ENCODE measurements around the gene GPR153.

Gene GPR153

DNA sequence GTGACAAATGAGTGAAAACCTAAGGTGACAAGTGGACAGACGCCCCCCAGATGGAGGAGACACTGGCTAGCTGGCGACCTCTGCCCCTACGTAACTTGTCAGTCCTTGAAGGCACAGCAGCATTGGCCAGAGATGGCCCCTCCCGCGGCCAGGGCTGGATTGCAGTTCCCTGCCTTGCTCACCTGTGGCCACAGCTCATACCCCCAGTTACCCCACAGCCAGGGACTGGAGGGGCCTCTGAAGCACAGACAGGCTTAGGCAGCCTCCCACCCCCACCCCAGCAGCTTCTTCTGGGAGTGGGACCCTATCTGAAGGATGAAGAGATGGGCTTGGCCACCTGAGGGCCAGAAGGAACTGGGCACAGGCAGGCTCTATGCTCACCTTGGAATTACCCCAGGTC, 13.2 kb downstream of the GPR153 start:
- FAIRE-seq, result no peak

GRCh38 chr1:6246497-6247467, 14.1 kb downstream of the GPR153 start:
- FAIRE-seq, result no peak

DNA sequence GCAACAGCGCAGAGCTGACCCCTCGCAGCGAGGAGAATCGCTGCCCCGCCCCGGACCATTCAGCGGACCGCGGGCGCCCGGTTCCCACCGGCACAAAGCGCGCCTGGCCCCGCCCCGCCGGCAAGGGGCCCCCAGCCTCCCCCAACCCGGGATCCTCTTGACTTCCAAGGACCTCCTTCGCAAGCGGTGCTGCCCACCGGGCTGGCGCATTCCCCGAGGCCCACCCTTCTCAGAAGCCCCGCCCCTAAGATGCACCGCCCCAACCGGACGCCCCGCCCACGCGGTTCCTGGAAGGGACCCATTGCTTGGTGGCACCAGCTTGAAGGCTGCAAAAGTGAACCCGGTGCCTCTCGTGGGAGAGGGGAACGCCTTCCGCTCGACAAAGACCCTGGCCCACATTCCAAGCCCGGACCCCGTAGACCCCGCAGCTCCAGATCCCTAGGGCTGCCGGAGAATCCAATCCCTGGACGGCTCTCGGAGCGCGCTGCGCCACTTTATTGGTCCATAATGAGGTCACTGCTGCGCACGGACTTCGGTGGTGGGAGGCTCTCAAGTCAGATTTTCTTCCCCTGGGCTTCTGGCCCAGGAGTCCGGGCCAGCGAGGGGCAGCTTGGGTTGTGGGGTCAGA, 14.9 kb downstream of the GPR153 start:
- no peak for FAIRE-seq

GRCh38 chr1:6245086-6245868, 15.6 kb downstream of the GPR153 start:
- no peak for FAIRE-seq

DNA sequence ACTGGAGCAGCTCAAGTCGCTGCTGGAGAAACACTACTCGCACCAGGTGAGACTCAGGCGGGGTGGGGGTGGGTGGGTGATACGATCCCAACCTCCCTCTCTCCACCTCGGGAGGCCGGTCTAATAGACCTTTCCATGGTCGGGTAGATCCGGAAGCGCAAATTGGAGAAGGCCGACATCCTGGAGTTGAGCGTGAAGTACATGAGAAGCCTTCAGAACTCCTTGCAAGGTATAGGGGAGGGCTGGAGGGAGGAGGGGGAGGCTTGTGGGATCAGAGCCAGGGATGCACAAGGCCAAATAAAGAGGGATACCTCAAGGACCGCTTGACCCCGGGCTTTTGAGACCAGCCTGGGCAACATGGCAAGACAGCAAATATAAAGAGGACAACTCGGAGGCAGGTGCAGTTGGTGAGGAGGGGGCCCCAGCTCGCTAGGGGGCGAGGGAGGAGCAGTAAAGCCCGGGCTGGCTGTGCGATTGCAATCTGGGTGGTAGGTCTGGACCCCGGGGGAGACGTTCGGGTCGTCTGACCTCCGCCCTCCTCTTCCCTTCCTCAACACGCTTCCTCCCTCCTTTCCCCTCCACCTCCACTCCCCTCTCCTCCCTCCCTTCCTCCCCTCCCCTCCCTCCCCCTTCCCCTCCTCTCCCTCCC, 16.4 kb downstream of the GPR153 start:
- FAIRE-seq, result no peak

GRCh38 chr1:6243993-6244392, 16.9 kb downstream of the GPR153 start, which contains the start of gene HES3:
Gene HES3 (plus strand): TSS chr1:6244179. CDS start chr1:6244366, 187 bp downstream.
- no peak for FAIRE-seq

- FAIRE-seq, result no peak
Observed at GRCh38 chr1:6243053-6243834, 17.7 kb downstream of the GPR153 start.

GRCh38 chr1:6241887-6242740, 18.8 kb downstream of the GPR153 start:
- no peak for FAIRE-seq

DNA sequence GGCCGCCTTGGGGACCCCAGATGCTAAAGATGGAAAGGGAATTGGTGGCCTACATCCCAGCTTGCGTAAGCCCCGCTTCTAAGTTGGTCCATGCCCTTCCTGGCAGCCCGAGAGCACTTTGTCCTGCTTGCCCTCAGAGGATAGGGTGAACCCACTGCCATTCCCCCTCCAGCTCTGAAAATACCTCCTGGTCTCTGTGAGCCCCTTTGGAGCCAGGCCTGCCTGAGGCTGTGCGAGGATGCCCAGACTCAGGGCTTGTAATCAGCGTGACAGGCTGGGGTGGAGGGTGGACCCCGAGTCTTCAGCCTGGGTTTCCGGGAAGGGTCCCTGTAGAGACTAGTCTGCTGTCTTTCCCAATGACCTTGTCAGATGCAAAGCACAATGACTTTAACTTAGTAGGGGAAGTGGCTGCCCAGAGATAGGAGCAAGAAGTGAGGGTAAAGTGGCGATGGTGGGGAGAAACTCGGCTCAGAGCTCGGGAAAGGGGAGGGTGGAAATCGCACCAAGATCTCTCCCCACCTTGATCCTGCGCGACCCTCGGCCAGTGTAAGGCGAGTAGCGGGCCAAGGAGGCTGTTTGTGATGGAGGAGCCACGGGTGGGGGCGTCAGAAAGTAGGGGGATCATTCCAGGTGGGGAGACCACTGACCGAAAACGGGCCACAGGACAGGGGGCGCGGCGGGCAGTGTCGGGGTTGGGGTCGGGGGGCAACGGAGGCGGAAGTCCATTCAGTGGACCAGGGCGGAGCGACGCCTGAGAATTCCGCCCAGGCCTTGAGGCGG, 19.6 kb downstream of the GPR153 start:
- no peak for FAIRE-seq

GRCh38 chr1:6239950-6240768, 20.7 kb downstream of the GPR153 start:
- no peak for FAIRE-seq

DNA sequence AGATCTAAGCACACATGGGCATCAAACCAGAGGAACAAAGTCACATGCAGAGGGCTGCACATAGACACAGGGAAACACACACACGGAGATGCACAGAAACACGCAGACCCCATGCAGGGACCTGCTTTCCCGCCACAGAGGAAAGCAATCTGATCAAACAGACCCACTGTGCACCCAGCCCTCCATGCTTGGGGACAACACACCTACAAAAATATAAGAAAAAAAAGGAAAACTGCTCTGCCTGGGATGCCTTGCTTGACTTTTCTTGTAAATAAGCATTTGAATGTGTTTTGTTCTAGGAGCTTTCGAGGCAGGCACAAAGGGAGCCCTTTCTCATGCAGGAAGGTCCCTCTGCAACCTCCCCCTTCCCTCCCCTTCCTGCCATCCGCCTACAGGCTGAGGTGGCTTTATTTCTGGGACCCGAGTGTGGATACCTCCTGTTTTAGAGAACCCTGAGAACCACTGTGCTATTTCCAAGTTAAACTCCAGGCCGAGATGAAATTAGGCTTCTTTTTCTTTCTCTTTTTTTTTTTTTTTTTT, 21.6 kb downstream of the GPR153 start:
- FAIRE-seq, result no peak

DNA sequence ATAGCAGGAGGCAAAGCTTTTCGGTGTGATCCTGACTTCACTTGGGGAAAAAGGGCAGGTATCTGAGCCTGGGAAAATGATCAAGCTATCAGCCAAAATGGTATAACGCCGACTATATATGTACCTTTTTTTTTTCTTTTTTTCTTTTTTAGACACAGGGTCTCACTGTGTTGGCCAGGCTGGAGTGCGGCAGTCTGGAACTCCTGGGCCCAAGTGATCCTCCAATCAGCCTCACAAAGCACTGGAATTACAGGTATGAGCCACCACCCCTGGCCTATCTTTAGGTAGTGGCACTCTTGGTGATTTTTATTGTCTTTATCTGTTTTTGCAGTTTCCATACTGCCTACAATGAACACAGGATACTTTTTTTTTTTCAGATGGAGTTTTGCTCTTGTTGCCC, 23.8 kb downstream of the GPR153 start:
- no peak for FAIRE-seq

DNA sequence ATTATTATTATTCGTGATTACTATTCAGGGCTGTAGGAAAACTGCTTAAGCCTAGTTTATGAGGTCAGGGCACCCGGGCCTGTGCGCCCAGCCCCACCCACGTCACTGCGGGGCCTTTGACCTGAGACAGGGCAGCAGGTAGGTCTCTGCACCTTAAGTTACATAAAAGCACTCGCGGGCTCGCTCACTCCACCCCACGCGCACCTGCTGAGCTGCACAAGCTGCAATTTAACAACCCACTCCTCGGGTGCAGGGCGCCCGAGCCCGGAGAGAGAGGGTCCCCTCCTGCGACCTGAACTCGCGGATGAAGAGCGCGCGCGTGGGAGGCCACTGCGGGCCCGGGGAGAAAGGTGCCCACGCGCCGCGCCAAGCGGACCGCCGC, 25.6 kb downstream of the GPR153 start:
- no peak for FAIRE-seq

- FAIRE-seq, result no peak
Observed at GRCh38 chr1:6234502-6235295, 26.2 kb downstream of the GPR153 start.

DNA sequence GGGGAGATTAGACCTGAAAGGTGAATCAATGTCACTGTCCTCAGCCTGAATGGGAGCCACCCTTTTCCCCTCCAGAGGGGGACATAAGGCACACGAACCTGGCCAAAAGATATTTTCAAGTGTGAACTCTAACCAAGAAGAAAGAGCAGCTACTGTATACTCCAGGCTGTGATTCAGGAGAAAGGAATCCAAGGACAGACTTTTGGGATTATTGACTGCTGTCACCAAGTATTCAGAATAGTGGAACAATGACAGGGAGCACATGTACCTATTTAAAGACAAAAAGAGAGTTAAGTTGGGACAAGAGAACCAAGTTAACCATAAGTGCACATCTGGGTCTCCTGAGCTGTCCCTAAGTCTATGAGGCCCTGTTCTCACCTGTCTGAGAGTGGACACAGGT, 27.5 kb downstream of the GPR153 start:
- no peak for FAIRE-seq

DNA sequence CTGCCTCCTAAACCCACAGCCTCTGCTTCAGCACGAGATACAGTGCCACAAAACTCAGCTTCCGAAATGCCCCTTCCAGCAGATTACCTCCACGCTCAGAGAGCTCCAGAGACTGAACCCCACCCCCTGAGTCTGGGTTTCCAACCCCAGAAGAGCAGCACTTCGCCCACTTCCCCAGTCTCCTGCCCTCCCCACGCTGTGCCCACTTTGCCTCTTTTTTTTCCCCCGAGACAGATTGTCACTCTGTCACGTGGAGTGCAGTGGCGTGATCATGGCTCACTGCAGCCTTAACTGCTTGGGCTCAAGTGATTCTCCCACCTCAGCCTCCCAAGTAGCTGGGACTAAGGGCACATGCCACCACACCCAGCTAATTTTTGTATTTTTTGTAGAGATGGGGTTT, 35.2 kb downstream of the GPR153 start:
- no peak for FAIRE-seq

- FAIRE-seq, result no peak
Observed at GRCh38 chr1:6224718-6225117, 36.2 kb downstream of the GPR153 start.

- no peak for FAIRE-seq
Observed at GRCh38 chr1:6223617-6224016, 37.3 kb downstream of the GPR153 start.
